H7 (cell line): ENCODE data around the gene TK2. TPM values are rescaled to one million over a fixed set of nuclear protein-coding genes. Genes with fewer than 3 reads are reported as not detected.

Source experiments
- DNase-seq: peaks from one replicate; pipeline ENCODE4 v3.0.0; 2012
- H3K27me3 ChIP-seq: 2 replicates; pipeline ENCODE4 v1.6.0; 2011; ENCODE audit warnings: mild to moderate bottlenecking, low read length; ENCODE audit not compliant: control insufficient read depth, insufficient read depth
- H3K36me3 ChIP-seq: replicated peaks from 2 replicates; pipeline ENCODE4 v1.5.1; 2011; ENCODE audit warnings: low read length; ENCODE audit not compliant: control insufficient read depth, insufficient read depth
- H3K4me3 ChIP-seq: 2 replicates; pipeline ENCODE4 v1.5.1; 2011; ENCODE audit warnings: low read depth, mild to moderate bottlenecking, control low read depth, low read length, moderate library complexity; ENCODE audit not compliant: insufficient read depth
- total RNA-seq: library from RNA; depleted of rRNA; stranded (reverse); fragments of >200 nt; shearing (Covaris generic); gene quantifications from 2 replicates; pipeline ENCODE4 v1.2.3, GENCODE V29; 2014

Gene TK2
- total RNA-seq, 1 experiment from 2014 or later: 7.9 TPM

- DNase-seq: no peak
- Histone ChIP-seq H3K36me3 (no peaks in the 10 kb centered on the region), H3K27me3 (no peaks in the 10 kb centered on the region), H3K4me3 (no peak overlapping the region)
Measured at GRCh38 chr16:66544016-66544757, 5.7 kb downstream of the TK2 start.

GRCh38 chr16:66543541-66543940 lies 6.4 kb downstream of the TK2 start:
- H3K4me3 ChIP-seq: no peak overlapping the region

DNA sequence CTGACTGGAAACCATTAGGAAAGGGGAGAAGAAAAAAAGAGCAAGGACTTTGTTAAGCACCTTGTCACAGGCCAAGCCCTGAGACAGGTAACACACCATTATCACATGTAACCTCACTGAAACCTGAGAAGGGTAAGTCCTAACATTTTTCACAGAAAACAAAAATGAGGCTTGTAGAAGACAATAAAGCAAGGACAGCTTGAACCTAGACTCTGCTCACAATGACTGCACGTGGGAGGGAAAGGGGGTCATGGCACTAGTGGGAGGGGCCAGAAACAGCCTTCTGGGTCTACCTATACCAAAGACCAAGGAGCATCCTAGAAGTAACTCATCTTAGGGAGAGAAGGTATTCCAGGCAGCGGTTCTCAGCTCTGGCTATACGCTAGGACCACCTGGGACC lies 7.5 kb downstream of the TK2 start:
- no peak for DNase-seq
- H3K36me3 ChIP-seq: no peaks in the 10 kb centered on the region
- H3K27me3 ChIP-seq: no peaks in the 10 kb centered on the region
- no peak overlapping the region for H3K4me3 ChIP-seq

More at GRCh38 chr16:66543541-66543940, 6.4 kb downstream of the TK2 start:
- no peak for DNase-seq
- Histone ChIP-seq H3K36me3 (no peaks in the 10 kb centered on the region), H3K27me3 (no peaks in the 10 kb centered on the region)

DNA sequence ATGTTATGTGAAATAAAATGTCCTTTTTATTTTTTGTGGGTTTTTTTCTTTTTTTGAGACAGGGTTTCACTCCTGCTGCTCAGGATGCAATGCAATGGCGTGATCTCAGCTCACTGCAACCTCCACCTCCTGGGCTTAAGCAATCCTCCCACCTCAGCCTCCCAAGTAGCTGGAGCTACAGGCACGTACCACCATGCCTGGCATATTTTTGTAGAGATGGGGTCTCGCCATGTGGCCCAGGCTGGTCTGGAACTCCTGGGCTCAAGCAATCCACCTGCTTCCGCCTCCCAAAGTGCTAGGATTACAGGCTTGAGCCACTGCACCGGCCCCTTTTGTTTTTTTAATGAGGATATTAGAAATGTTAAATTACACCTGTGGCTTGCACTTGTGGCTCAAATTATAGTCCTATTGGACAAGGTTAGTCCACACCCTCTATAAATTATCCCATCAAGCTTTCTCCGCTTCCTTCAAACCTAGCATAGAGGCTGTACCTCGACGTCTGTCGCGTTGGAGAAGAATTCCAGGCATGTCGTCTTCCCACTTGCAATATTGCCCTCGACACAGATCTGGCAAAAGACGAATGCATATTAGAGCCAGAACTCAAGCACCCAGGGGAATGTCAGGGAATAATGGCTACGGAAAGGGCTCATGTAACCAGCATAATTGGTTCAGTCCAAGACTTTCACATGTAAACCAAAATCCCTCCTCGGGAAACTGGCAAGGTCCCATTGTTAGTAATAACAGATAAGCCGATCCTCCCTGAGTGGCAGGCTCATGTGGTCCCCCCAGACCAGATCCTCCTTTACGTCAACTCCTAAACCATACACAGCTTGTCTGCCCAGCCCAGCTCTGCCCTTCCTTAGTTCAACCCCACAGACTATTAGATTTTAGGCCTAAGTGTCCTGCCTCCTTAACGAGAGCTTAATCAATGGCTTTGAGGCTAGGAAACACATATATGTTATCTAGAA lies 8.2 kb downstream of the TK2 start:
- Histone ChIP-seq H3K27me3 (no peaks in the 10 kb centered on the region), H3K4me3 (no peak overlapping the region), H3K36me3 (no peaks in the 10 kb centered on the region)
- no peak for DNase-seq

GRCh38 chr16:66539623-66540469 lies 10.1 kb downstream of the TK2 start:
- Histone ChIP-seq H3K36me3 (no peaks in the 10 kb centered on the region; the same call in 1 of the 2 replicates), H3K27me3 (no peaks in the 10 kb centered on the region), H3K4me3 (no peak overlapping the region)
- DNase-seq: no peak

DNA sequence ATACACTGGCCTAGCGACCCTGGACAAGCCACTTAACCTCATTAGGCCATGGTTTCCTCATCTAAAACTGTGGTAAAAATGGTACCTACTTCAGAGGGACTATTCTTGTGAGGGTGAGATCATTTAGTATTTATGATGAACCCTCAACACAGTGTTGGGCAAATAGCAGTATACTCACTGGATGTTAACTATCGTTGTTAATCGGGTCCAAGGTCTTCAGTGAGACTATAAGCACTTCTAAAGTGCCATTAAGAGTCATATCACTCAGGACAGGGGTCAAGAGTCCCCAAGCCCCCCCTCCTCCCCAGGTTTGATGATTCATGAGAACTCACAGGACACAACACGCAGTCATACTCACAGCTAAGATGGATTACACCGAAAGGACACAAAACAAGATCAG lies 11.0 kb downstream of the TK2 start:
- Histone ChIP-seq H3K36me3 (no peaks in the 10 kb centered on the region; the same call in 1 of the 2 replicates), H3K27me3 (no peaks in the 10 kb centered on the region), H3K4me3 (no peak overlapping the region)
- DNase-seq: no peak

DNA sequence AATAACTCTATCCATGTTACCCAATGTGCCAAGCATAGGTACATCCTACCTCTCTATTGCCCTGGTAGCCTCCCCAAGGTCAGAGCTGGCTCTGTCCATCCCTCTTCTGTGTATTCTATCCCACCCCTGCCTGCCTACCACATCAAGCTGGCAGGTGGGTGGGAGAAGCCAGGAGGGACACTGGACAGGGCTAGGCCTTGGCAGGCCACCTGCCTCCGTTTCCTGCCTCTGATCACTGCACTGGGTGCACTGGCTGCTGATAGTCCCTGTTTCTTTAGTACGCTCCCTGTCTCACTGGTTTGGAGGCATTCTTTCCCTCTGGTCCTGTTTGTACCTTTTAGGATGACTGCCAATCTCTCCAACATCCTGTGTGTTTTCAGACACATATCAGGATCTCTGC lies 12.7 kb downstream of the TK2 start:
- H3K27me3 ChIP-seq: no peaks in the 10 kb centered on the region
- no peak overlapping the region for H3K4me3 ChIP-seq
- H3K36me3 ChIP-seq: no peaks in the 10 kb centered on the region; the same call in 1 of the 2 replicates
- DNase-seq: no peak

- no peak for DNase-seq
- no peaks in the 10 kb centered on the region for H3K27me3 ChIP-seq
- H3K36me3 ChIP-seq: no peaks in the 10 kb centered on the region; the same call in 1 of the 2 replicates
- no peak overlapping the region for H3K4me3 ChIP-seq
Measured at GRCh38 chr16:66536525-66536924, 13.4 kb downstream of the TK2 start.

DNA sequence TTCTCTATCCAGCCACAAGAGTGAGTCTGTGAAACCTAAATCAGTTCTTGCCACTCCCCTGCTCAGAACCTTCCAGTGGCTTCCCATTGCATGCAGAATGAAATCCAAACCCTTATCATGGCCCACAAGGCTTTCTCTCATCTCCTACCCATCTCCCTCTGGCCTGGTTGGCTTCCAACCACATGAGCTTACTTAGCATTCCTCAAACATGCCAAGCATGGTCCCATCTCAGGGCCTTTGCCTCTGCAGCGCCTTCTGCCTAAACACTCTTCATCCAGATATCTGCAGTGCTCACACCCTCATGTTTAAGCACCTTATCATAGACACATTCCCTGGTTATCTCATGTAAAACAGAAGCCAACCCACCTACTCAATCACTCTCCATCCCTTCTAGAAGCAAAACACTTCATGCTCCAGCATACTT lies 15.5 kb downstream of the TK2 start:
- no peak for DNase-seq
- H3K4me3 ChIP-seq: no peak overlapping the region
- H3K36me3 ChIP-seq: peaks cover 1% of the 10 kb centered on the region
- H3K27me3 ChIP-seq: no peaks in the 10 kb centered on the region

- no peak overlapping the region for H3K4me3 ChIP-seq
- no peaks in the 10 kb centered on the region for H3K27me3 ChIP-seq
- DNase-seq: no peak
Measured at GRCh38 chr16:66529475-66529874, 20.4 kb downstream of the TK2 start.

DNA sequence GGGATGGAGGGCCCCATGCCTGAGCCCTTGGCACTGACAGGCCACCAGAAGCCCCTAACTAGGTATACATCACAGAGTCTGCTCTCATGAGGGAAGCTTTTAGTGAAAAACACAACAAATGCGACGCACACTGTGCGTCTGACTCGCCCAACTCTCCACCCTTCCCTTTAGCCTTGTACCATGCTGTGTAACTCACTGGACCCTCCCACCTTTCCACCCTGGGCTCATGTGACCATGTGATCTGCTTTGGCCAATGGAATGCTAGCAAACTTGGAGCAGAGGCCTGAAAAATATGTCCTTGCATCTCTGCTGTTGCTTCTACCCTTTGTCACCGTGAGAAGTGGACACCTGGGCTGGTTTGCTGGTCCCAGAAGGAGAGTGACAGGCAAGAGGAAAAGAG lies 21.6 kb downstream of the TK2 start:
- peaks cover 1% of the 10 kb centered on the region; the same call in 1 of the 2 replicates for H3K36me3 ChIP-seq
- DNase-seq: no peak

More at GRCh38 chr16:66529475-66529874, 20.4 kb downstream of the TK2 start:
- H3K36me3 ChIP-seq: peaks cover 1% of the 10 kb centered on the region; the same call in 1 of the 2 replicates

GRCh38 chr16:66525396-66526180 lies 24.3 kb downstream of the TK2 start:
- Histone ChIP-seq H3K27me3 (no peaks in the 10 kb centered on the region), H3K4me3 (no peak overlapping the region), H3K36me3 (peaks cover 1% of the 10 kb centered on the region; the same call in 1 of the 2 replicates)
- DNase-seq: no peak

More for the DNA sequence above, 21.6 kb downstream of the TK2 start:
- H3K4me3 ChIP-seq: no peak overlapping the region
- H3K27me3 ChIP-seq: no peaks in the 10 kb centered on the region

- no peaks in the 10 kb centered on the region for H3K27me3 ChIP-seq
- no peak overlapping the region for H3K4me3 ChIP-seq
- H3K36me3 ChIP-seq: peaks cover 1% of the 10 kb centered on the region; the same call in 1 of the 2 replicates
- DNase-seq: no peak
Measured at GRCh38 chr16:66524601-66525164, 25.2 kb downstream of the TK2 start.
